Esophagus squamous epithelium (tissue), 5 donors: Measurements from ENCODE around the gene NDUFA12. TPM values are rescaled to one million over a fixed set of nuclear protein-coding genes. Genes with fewer than 3 reads are reported as not detected.

Source experiments
- DNase-seq: peaks from one replicate; lab custom pipeline; 2025; lab: John Stamatoyannopoulos, UW
- H3K27ac ChIP-seq, 4 donors: fragments of 200-600 bp; sonication (generic); one replicate each; pipeline ENCODE4 v1.5.1; 2016 to 2019; ENCODE audit warnings: mild to moderate bottlenecking in 1 of 4
- H3K27me3 ChIP-seq, 4 donors: fragments of 200-600 bp; sonication (generic); 1 replicate in 3 of 4; 2 replicates in 1 of 4; pipeline versions ENCODE4 v1.5.1 to v1.6.0; 2017 to 2021; ENCODE audit warnings: antibody characterized with exemption in 1 of 4
- H3K36me3 ChIP-seq, 3 donors: fragments of 200-600 bp; sonication (generic); one replicate each; pipeline ENCODE4 v1.5.1; 2016 to 2019
- H3K4me1 ChIP-seq, 3 donors: fragments of 200-600 bp; sonication (generic); one replicate each; pipeline ENCODE4 v1.5.1; 2017 to 2019
- H3K4me3 ChIP-seq, 4 donors: fragments of 200-600 bp; sonication (generic); 1 replicate in 3 of 4; 2 replicates in 1 of 4; pipeline ENCODE4 v1.5.1; 2016 to 2019; ENCODE audit warnings: mild to moderate bottlenecking in 2 of 4, moderate library complexity in 1 of 4
- H3K9me3 ChIP-seq, 3 donors: fragments of 200-600 bp; sonication (generic); one replicate each; pipeline ENCODE4 v1.5.1; 2016 to 2019
- CTCF ChIP-seq, 6 experiments: fragments of 450-650 bp in 4 of 6; fragments of 200-600 bp in 2 of 6; sonication (generic) in 2 of 6; IDR thresholded peaks; one replicate each; pipeline ENCODE4 v1.5.1; 2016 to 2019; ENCODE audit warnings: antibody characterized with exemption in 6 of 6, mild to moderate bottlenecking in 4 of 6, moderate library complexity in 4 of 6
- POLR2A ChIP-seq, 4 donors: fragments of 450-650 bp; IDR thresholded peaks; one replicate each; pipeline ENCODE4 v1.6.1; 2017; ENCODE audit warnings: antibody characterized with exemption in 4 of 4, mild to moderate bottlenecking in 4 of 4, moderate library complexity in 3 of 4
- WGBS, 2 donors: methylation state at CpG; one replicate each; pipeline ENCODE4 v1.1.5; 2018; 5-methylcytosine and 5-hydroxymethylcytosine counted together
- intact Hi-C: fragments of 100-400 bp; cut with DNase I; formaldehyde crosslinking; loops from one replicate; pipeline ENCODE4 v1.15.0; 2022
- total RNA-seq, 4 donors: library from RNA; depleted of rRNA; stranded (reverse); fragments of >200 nt; gene quantifications; one replicate each; pipeline ENCODE4 v1.1.0, GENCODE V29; 2016
- donor health status: DM: yes; HTN: yes; CAD: no.

The NDUFA12 gene
- total RNA-seq, 4 donors from 2014 or later, result 86.1 to 163 (median 97.6) TPM

DNA sequence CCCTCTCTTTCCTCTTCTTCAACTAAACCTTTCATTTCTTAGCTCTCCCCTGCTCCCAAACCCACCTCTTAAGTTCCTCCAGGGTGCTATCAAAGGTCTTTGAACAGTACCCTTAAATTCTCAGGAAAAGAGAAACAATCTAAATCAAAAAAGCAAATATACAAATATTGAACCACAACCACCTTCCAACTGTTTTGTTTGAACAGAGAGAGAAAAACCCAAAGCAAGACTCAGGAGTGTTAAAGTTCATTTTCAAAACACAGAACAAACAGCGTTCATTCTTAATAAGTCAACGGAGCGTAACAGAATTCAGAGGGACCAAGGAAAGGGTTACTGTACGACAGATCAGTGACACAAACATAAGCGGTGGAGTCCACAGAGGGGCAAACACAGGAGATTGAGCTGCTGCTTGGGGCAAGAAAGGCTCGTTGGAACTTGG lies 73.3 kb downstream of the NDUFA12 start:
- intact Hi-C loops, result no loop called here
- Histone ChIP-seq H3K36me3 (no peaks in the 10 kb centered on the region), H3K4me3 (no peak overlapping the region), H3K4me1 (no peaks in the 10 kb centered on the region), H3K9me3 (no peaks in the 10 kb centered on the region), H3K27ac (no peak overlapping the region), H3K27me3 (no peaks in the 10 kb centered on the region)
- WGBS, 2 donors, result 27 to 56% methylated on average over 6 of the region's 6 CpGs
- TF ChIP-seq POLR2A (IDR thresholded peaks at IDR 0.05) (no peak), CTCF (IDR thresholded peaks at IDR 0.05) (no peak)
- DNase-seq, result no peak

- TF ChIP-seq POLR2A (IDR thresholded peaks at IDR 0.05) (no peak), CTCF (IDR thresholded peaks at IDR 0.05) (no peak)
- Histone ChIP-seq H3K4me1 (no peaks in the 10 kb centered on the region), H3K27ac (no peak overlapping the region), H3K9me3 (no peaks in the 10 kb centered on the region), H3K4me3 (no peak overlapping the region), H3K36me3 (no peaks in the 10 kb centered on the region), H3K27me3 (no peaks in the 10 kb centered on the region)
- no peak for DNase-seq
- 55 to 90% methylated on average over 1 of the region's 1 CpG for WGBS, 2 donors
- intact Hi-C loops, result no loop called here
Observed at GRCh38 chr12:94929780-94930179, 73.7 kb downstream of the NDUFA12 start.

GRCh38 chr12:94925729-94926128 lies 77.8 kb downstream of the NDUFA12 start:
- Histone ChIP-seq H3K4me3 (no peak overlapping the region), H3K27me3 (no peaks in the 10 kb centered on the region), H3K36me3 (no peaks in the 10 kb centered on the region), H3K27ac (no peak overlapping the region), H3K9me3 (no peaks in the 10 kb centered on the region), H3K4me1 (no peaks in the 10 kb centered on the region)
- DNase-seq, result no peak
- intact Hi-C loops, result no loop called here
- whole genome bisulfite sequencing, 2 donors, result 91 to 93% methylated on average over 5 of the region's 5 CpGs
- TF ChIP-seq POLR2A (IDR thresholded peaks at IDR 0.05), result no peak
- no peak for TF ChIP-seq CTCF (IDR thresholded peaks at IDR 0.05)

GRCh38 chr12:94925206-94925605 lies 78.3 kb downstream of the NDUFA12 start:
- no peak for DNase-seq
- Histone ChIP-seq H3K4me1 (no peaks in the 10 kb centered on the region), H3K27ac (no peak overlapping the region), H3K27me3 (no peaks in the 10 kb centered on the region), H3K36me3 (no peaks in the 10 kb centered on the region), H3K4me3 (no peak overlapping the region), H3K9me3 (no peaks in the 10 kb centered on the region)
- TF ChIP-seq POLR2A (IDR thresholded peaks at IDR 0.05), result no peak
- no peak for TF ChIP-seq CTCF (IDR thresholded peaks at IDR 0.05)
- WGBS, 2 donors, result 70 to 79% methylated on average over 4 of the region's 4 CpGs
- intact Hi-C loops, result no loop called here

DNA sequence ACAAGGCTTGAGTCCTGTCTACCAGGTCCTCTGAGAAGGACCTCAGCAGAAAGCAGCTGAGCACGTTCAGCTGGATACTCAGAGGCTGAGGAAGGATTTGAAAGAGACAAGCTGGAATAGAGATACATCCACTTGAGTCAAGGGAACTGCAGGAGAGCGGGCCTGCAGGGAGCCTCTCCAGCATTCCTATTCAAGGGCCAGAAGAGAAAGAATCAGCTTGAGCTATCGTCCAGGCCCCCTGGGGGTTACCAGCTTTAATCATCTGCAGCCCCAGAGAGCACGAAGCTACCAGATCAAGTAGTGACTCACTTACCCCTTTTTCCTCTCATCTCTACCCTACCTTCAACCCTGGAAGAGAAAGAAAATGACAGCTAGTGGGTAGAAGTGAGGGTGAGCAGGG lies 80.9 kb downstream of the NDUFA12 start:
- Histone ChIP-seq H3K9me3 (no peaks in the 10 kb centered on the region), H3K27me3 (no peaks in the 10 kb centered on the region), H3K36me3 (no peaks in the 10 kb centered on the region), H3K4me3 (no peak overlapping the region), H3K4me1 (no peaks in the 10 kb centered on the region), H3K27ac (no peak overlapping the region)
- intact Hi-C loops, result no loop called here
- TF ChIP-seq POLR2A (IDR thresholded peaks at IDR 0.05) (no peak), CTCF (IDR thresholded peaks at IDR 0.05) (no peak)
- no peak for DNase-seq
- WGBS, 2 donors, result 60 to 85% methylated on average over 1 to 4 of the region's 4 CpGs

Other genes starting within 250 kb of the NDUFA12 start
- 10 to 100 TPM; 13.3 to 36.0 (median 19.6) TPM for gene NR2C1, start 69.9 kb upstream of the NDUFA12 start, total RNA-seq
- gene FGD6, start 213.8 kb upstream of the NDUFA12 start, total RNA-seq, result 10 to 100 TPM; 10.0 to 19.1 (median 13.2) TPM
- 10 to 100 TPM; 27.7 to 82.0 (median 45.3) TPM for gene VEZT, start 214.1 kb upstream of the NDUFA12 start, total RNA-seq